ENCODE measurements around the gene MUC13. TPM values are rescaled to one million over a fixed set of nuclear protein-coding genes. Genes with fewer than 3 reads are reported as not detected.

Gene MUC13
- total RNA-seq, 2 donors from 2014 or later, result 0.66 to 1.6 TPM

- Histone ChIP-seq H3K36me3 (replicated peaks in 1 of 2; ENCODE audit: insufficient read depth in 1 of 2, low read depth in 2 of 2) (no peaks in the 10 kb centered on the region), H3K27ac (peak overlapping the region in 2 of 4 donors; percentile 56 to 58), H3K9me3 (no peaks in the 10 kb centered on the region), H3K27me3 (no peaks in the 10 kb centered on the region), H3K4me3 (no peak overlapping the region), H3K4me1 (peaks cover 5% of the 10 kb centered on the region)
- DNase-seq (no peak), ATAC-seq (no peak)
- TF ChIP-seq POLR2A (IDR thresholded peaks at IDR 0.05), result no peak
- TF ChIP-seq CTCF (IDR thresholded peaks at IDR 0.05), result no peak
- intact Hi-C loops (cut with DNase I), result no loop called here
- 82% methylated on average over 9 of the region's 9 CpGs for WGBS, 2 donors
These were observed 73.5 kb downstream of the MUC13 start for GRCh38 chr3:124861041-124861440.

- ATAC-seq (peak; percentile 81), DNase-seq (peak; percentile 50 to 80 (median 62))
- Histone ChIP-seq H3K9me3 (no peaks in the 10 kb centered on the region), H3K27me3 (no peaks in the 10 kb centered on the region), H3K4me1 (peaks cover 5% of the 10 kb centered on the region), H3K27ac (peak overlapping the region in 2 of 4 donors; percentile 56 to 58), H3K36me3 (replicated peaks in 1 of 2; ENCODE audit: insufficient read depth in 1 of 2, low read depth in 2 of 2) (no peaks in the 10 kb centered on the region), H3K4me3 (no peak overlapping the region)
- WGBS, 2 donors, result 55 to 68% methylated on average over 1 of the region's 1 CpG
- no peak for TF ChIP-seq POLR2A (IDR thresholded peaks at IDR 0.05)
- no peak for TF ChIP-seq CTCF (IDR thresholded peaks at IDR 0.05)
- intact Hi-C loops (cut with DNase I), result no loop called here
These were observed 74.0 kb downstream of the MUC13 start for GRCh38 chr3:124860599-124860998.

- Histone ChIP-seq H3K4me3 (no peak overlapping the region), H3K27ac (peak overlapping the region in 3 of 4 donors; percentile 12 to 58 (median 39)), H3K27me3 (no peaks in the 10 kb centered on the region), H3K36me3 (replicated peaks in 1 of 2; ENCODE audit: insufficient read depth in 1 of 2, low read depth in 2 of 2) (no peaks in the 10 kb centered on the region), H3K9me3 (no peaks in the 10 kb centered on the region), H3K4me1 (peaks cover 5% of the 10 kb centered on the region)
- peak; percentile 38 for ATAC-seq
- WGBS, 2 donors, result 60 to 80% methylated on average over 7 of the region's 7 CpGs
- intact Hi-C loops (cut with DNase I), result no loop called here
- no peak for TF ChIP-seq CTCF (IDR thresholded peaks at IDR 0.05)
- no peak for TF ChIP-seq POLR2A (IDR thresholded peaks at IDR 0.05)
- DNase-seq, result peak in 2 of 4 donors; percentile 12 to 31
These were observed 75.5 kb downstream of the MUC13 start for GRCh38 chr3:124859025-124859424.

- DNase-seq, result no peak
- Histone ChIP-seq H3K27ac (peak overlapping the region in 2 of 4 donors; percentile 25 to 58), H3K4me3 (no peak overlapping the region), H3K4me1 (peaks cover 5% of the 10 kb centered on the region), H3K9me3 (no peaks in the 10 kb centered on the region), H3K27me3 (no peaks in the 10 kb centered on the region), H3K36me3 (replicated peaks in 1 of 2; ENCODE audit: insufficient read depth in 1 of 2, low read depth in 2 of 2) (no peaks in the 10 kb centered on the region)
- 80 to 81% methylated on average over 1 of the region's 1 CpG for WGBS, 2 donors
- ATAC-seq, result no peak
- intact Hi-C loops (cut with DNase I), result no loop called here
- no peak for TF ChIP-seq POLR2A (IDR thresholded peaks at IDR 0.05)
- TF ChIP-seq CTCF (IDR thresholded peaks at IDR 0.05), result no peak
These were observed 76.3 kb downstream of the MUC13 start for GRCh38 chr3:124858275-124858674.

- Histone ChIP-seq H3K27ac (no peak overlapping the region), H3K4me3 (no peak overlapping the region), H3K36me3 (replicated peaks in 1 of 2; ENCODE audit: insufficient read depth in 1 of 2, low read depth in 2 of 2) (no peaks in the 10 kb centered on the region), H3K9me3 (no peaks in the 10 kb centered on the region), H3K4me1 (peaks cover 5% of the 10 kb centered on the region), H3K27me3 (no peaks in the 10 kb centered on the region)
- DNase-seq (no peak), ATAC-seq (no peak)
- TF ChIP-seq CTCF (IDR thresholded peaks at IDR 0.05) (no peak), POLR2A (IDR thresholded peaks at IDR 0.05) (no peak)
- WGBS, 2 donors, result 85 to 92% methylated on average over 2 of the region's 2 CpGs
- intact Hi-C loops (cut with DNase I), result no loop called here
These were observed 77.9 kb downstream of the MUC13 start for GRCh38 chr3:124856677-124857076.

Measured in body of pancreas (tissue), 4 donors.